HEK293T (cell line): Measurements from ENCODE around the gene SSH3.

Source experiments
- BHLHE40 ChIP-seq: fragments of 450-650 bp; IDR thresholded peaks from 2 replicates; pipeline ENCODE4 v1.6.1; 2016; ENCODE audit warnings: mild to moderate bottlenecking, moderate library complexity, borderline replicate concordance
- FOXK2 ChIP-seq: fragments of 450-650 bp; IDR thresholded peaks from 2 replicates; pipeline ENCODE4 v1.6.1; 2016; ENCODE audit warnings: mild to moderate bottlenecking
- SP1 ChIP-seq: fragments of 450-650 bp; IDR thresholded peaks from 2 replicates; pipeline ENCODE4 v1.6.1; 2017

GRCh38 chr11:67278939-67279588 lies 24.3 kb upstream of the SSH3 start:
- TF ChIP-seq FOXK2 (no peak), BHLHE40 (no peak), SP1 (no peak)
